ENCODE results near the gene LCN10.

LCN10 gene

GRCh38 chr9:136735812-136736480 is 6.8 kb downstream of the LCN10 start:
- DNase-seq = no peak

GRCh38 chr9:136734837-136735496 is 7.8 kb downstream of the LCN10 start:
- DNase-seq = no peak

- DNase-seq = no peak
Observed at GRCh38 chr9:136733611-136734010, 9.1 kb downstream of the LCN10 start.

GRCh38 chr9:136732444-136733178 is 10.1 kb downstream of the LCN10 start:
- no peak for DNase-seq

- DNase-seq = no peak
Observed at GRCh38 chr9:136729926-136730325, 12.8 kb downstream of the LCN10 start.

- no peak for DNase-seq
Observed at GRCh38 chr9:136729144-136729543, 13.6 kb downstream of the LCN10 start.

- DNase-seq = no peak
Observed at GRCh38 chr9:136728548-136729123, 14.1 kb downstream of the LCN10 start.

- DNase-seq = peak; percentile 64
Observed at GRCh38 chr9:136728080-136728547, 14.6 kb downstream of the LCN10 start.

- DNase-seq = no peak
Observed at GRCh38 chr9:136726631-136727191, 16.0 kb downstream of the LCN10 start.

GRCh38 chr9:136726118-136726517 is 16.6 kb downstream of the LCN10 start:
- no peak for DNase-seq

GRCh38 chr9:136725612-136726011 is 17.1 kb downstream of the LCN10 start:
- DNase-seq = no peak

GRCh38 chr9:136724772-136725171 is 18.0 kb downstream of the LCN10 start:
- no peak for DNase-seq

- no peak for DNase-seq
Observed at GRCh38 chr9:136723989-136724388, 18.8 kb downstream of the LCN10 start.

GRCh38 chr9:136723362-136723976 is 19.3 kb downstream of the LCN10 start:
- DNase-seq = no peak

GRCh38 chr9:136722969-136723356 is 19.8 kb downstream of the LCN10 start:
- no peak for DNase-seq

- DNase-seq = no peak
Observed at GRCh38 chr9:136722093-136722968, 20.4 kb downstream of the LCN10 start.

- DNase-seq = no peak
Observed at GRCh38 chr9:136721339-136722092, 21.2 kb downstream of the LCN10 start.

- DNase-seq = no peak
Observed at GRCh38 chr9:136720898-136721338, 21.8 kb downstream of the LCN10 start.

GRCh38 chr9:136720251-136720897 is 22.4 kb downstream of the LCN10 start:
- no peak for DNase-seq

GRCh38 chr9:136719195-136719880 is 23.4 kb downstream of the LCN10 start:
- DNase-seq = no peak

Measured in NK-92 treated with Interleukin-12 subunit alpha and Interleukin-12 subunit beta, amount 100 ng/mL, for 24 hours (cell line).